SK-N-MC (cell line): Measurements from ENCODE around the gene TP53.

ENCODE experiments used
- EZH2 ChIP-seq: fragments of 200-600 bp; sonication (generic); IDR thresholded peaks from one replicate; pipeline ENCODE4 v1.6.1; 2017; ENCODE audit warnings: antibody characterized with exemption
- FOXP2 ChIP-seq: optimal IDR thresholded peaks from 2 replicates; pipeline ENCODE3; 2011; ENCODE audit warnings: mild to moderate bottlenecking, moderate library complexity; ENCODE audit not compliant: insufficient read depth; ENCODE audit errors: extremely low read length, control extremely low read depth
- POLR2AphosphoS5 ChIP-seq: IDR thresholded peaks from 2 replicates; pipeline ENCODE4 v1.6.1; 2012; ENCODE audit warnings: mild to moderate bottlenecking, low read depth, low read length, borderline replicate concordance

DNA sequence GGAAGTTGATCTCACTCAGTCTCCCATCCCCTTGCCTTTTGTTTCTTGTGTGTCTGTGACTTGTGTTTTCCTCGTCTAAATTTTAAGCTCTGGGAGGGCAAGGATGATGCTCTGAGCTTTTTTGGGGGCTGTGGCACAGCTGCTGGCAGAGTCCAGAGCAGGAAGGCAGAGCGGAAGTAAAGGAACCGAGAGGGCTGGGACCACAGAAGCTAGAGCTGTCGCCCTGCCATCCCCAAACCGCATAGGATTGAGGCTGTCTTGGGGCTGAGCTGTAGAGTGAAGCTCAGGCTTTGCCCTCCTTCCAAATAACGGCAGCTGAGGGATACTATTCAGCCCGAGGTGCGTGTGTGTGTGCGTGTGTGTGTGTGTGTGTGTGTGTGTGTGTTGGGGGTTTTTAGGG, 26.5 kb upstream of the TP53 start:
- no peak for TF ChIP-seq EZH2
- no peak for TF ChIP-seq POLR2AphosphoS5
- TF ChIP-seq FOXP2: no peak
